Activated naive CD8-positive, alpha-beta T cell treated with anti-CD3 and anti-CD28 coated beads for 36 hours (primary cell): ENCODE data around the gene SLC1A7. TPM values are rescaled to one million over a fixed set of nuclear protein-coding genes. Genes with fewer than 3 reads are reported as not detected.

Experiments used
- DNase-seq: peaks from one replicate; pipeline ENCODE4 v3.0.0; 2021
- H3K27ac Mint-ChIP-seq: one replicate; pipeline ENCODE4 v1.8.0; 2022; ENCODE audit warnings: mild to moderate bottlenecking, moderate library complexity, mixed read lengths
- H3K27me3 Mint-ChIP-seq: one replicate; pipeline ENCODE4 v1.8.0; 2022; ENCODE audit warnings: mild to moderate bottlenecking, mixed read lengths
- H3K36me3 Mint-ChIP-seq: one replicate; pipeline ENCODE4 v1.8.0; 2021; ENCODE audit warnings: mild to moderate bottlenecking, mixed read lengths
- H3K4me1 Mint-ChIP-seq: one replicate; pipeline ENCODE4 v1.8.0; 2021; ENCODE audit warnings: mixed read lengths
- H3K4me3 Mint-ChIP-seq: one replicate; pipeline ENCODE4 v1.8.0; 2022; ENCODE audit warnings: mild to moderate bottlenecking, moderate library complexity, mixed read lengths
- H3K9me3 Mint-ChIP-seq: one replicate; pipeline ENCODE4 v1.8.0; 2022; ENCODE audit warnings: mixed read lengths
- total RNA-seq, 2 experiments: library from RNA; stranded (reverse); gene quantifications; one replicate each; pipeline ENCODE4 v1.2.3, GENCODE V29; 2021

Gene SLC1A7
- total RNA-seq, 2 experiments from 2014 or later: not detected

DNA sequence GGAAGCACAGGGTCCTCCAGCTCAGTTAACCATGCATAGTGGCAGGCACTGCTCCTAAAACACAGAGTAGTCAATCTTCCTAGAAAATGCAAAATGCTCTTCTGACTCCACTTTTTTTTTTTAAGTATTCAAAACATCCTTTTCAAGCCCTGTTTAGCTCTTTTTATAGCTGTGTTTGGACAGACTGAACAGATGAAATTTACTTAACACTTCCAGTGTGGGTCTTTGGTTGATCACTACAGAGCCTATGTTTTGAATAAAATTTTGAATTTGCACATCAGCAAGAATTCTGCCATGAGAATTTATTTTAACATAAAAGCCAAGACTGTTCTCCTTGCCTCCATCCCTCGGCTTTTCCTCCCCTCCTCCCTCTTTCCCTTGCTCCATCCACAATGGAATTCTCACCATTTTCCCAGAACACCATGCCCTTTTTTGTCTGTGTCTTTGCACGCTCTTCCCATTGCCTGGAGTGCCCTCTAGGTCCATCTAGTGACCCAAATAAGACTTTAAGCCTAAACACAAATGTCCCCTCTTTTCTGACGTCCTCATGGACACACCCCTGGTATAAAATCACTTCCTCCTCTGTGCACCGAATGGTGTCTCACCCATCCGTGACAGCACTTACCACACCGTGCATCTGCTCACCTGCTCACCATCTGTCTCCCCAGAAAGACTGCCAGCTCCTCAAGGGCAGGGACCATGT lies 30.1 kb upstream of the SLC1A7 start:
- no peaks in the 10 kb centered on the region for H3K36me3 Mint-ChIP-seq
- H3K4me3 Mint-ChIP-seq: no peak overlapping the region
- H3K27ac Mint-ChIP-seq: no peak overlapping the region
- H3K4me1 Mint-ChIP-seq: peaks cover 2% of the 10 kb centered on the region
- H3K9me3 Mint-ChIP-seq: no peaks in the 10 kb centered on the region
- DNase-seq: no peak
- H3K27me3 Mint-ChIP-seq: peaks cover 25% of the 10 kb centered on the region

DNA sequence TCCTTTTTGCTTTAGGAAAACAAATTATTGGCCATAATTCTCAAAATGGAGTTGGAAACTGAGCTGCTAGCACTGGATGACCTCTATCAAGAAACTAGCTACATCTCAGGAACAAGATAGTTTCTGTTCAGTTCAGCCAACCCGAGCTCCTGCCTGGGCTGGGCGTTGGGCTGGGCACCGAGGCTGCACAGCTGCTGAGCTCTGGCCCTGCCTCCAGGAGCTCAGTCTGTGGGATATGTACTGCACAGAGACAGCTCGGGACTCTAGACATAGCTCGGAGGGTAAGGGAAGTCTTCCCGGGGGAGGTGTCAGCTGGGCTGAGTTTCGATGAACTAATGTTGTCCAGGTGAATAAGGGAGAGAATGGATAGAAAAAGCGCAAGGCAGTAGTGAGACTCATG lies 24.5 kb upstream of the SLC1A7 start:
- H3K9me3 Mint-ChIP-seq: no peaks in the 10 kb centered on the region
- no peaks in the 10 kb centered on the region for H3K4me1 Mint-ChIP-seq
- peaks cover 3% of the 10 kb centered on the region for H3K27me3 Mint-ChIP-seq
- H3K36me3 Mint-ChIP-seq: no peaks in the 10 kb centered on the region
- DNase-seq: no peak
- H3K4me3 Mint-ChIP-seq: no peak overlapping the region
- H3K27ac Mint-ChIP-seq: no peak overlapping the region

DNA sequence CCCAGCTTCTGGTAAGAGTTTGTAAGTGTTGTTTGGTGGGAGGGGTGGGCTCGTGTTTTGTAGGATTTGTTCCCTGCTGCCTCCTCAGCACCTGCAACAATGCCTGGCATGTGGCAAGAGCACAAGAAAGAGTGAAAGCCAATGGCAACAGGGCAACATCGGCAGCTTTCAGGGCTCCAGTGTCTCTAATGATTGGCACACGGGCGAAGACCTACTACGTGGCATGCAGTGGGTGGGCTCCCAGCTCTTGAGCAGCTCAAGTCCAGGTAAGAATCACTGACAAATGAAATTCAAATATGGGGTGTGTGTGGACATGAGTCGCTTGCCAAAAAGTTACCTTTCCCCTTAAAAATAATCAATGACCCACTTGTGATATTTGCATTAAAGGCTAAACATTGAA lies 23.9 kb upstream of the SLC1A7 start:
- no peak overlapping the region for H3K4me3 Mint-ChIP-seq
- no peak for DNase-seq
- peaks cover 3% of the 10 kb centered on the region for H3K27me3 Mint-ChIP-seq
- no peaks in the 10 kb centered on the region for H3K36me3 Mint-ChIP-seq
- H3K4me1 Mint-ChIP-seq: no peaks in the 10 kb centered on the region
- H3K9me3 Mint-ChIP-seq: no peaks in the 10 kb centered on the region
- no peak overlapping the region for H3K27ac Mint-ChIP-seq

DNA sequence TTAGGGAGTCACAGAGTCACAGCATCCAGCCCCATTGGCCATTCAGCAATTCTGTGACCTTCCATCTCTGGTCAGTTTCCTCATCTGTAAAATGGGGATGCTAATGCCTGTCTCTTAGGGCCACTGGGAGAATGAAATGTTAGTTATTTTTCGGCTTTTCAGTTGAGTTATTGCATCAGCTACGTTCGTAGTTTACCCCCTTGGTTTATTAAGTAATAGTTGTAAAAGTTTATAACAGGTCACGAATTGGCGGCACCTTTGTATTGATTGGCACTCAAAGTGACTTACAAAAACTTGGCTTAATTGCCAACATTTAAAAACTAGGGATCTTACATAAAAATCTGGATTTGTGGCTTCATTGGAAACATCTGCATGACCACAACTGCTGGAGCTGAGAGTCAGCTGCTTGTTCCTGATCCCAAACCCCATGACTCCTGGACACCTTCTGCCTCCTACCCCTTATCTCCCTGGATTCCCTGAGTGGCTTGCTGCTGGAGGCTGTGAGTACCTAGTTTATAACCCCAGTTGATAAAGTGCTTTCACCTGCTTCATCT lies 23.0 kb upstream of the SLC1A7 start:
- no peaks in the 10 kb centered on the region for H3K36me3 Mint-ChIP-seq
- no peak for DNase-seq
- peaks cover 3% of the 10 kb centered on the region for H3K27me3 Mint-ChIP-seq
- H3K9me3 Mint-ChIP-seq: no peaks in the 10 kb centered on the region
- no peaks in the 10 kb centered on the region for H3K4me1 Mint-ChIP-seq
- no peak overlapping the region for H3K4me3 Mint-ChIP-seq
- H3K27ac Mint-ChIP-seq: no peak overlapping the region

DNA sequence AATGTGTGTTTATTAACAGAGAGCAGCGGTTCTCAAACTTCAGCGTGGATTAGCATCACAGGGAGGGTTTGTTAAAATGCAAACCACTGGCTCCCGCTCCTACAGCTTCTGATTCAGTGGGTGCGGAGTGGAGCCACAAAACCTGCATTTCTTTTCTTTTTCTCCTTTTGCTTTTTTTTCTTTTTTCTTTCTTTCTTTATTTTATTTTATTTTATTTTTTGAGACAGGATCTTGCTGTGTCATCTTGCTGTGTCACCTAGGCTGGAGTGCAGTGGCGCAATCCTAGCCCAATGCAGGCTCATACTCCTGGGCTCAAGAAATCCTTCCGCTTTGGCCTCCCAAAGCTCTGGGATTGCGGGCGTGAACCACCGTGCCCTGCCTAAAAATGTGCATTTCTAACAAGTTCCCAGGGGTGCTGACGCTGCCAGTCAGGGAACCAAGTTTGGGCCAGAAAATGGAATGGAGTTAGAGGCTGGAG lies 20.9 kb upstream of the SLC1A7 start:
- H3K4me3 Mint-ChIP-seq: no peak overlapping the region
- no peaks in the 10 kb centered on the region for H3K9me3 Mint-ChIP-seq

DNA sequence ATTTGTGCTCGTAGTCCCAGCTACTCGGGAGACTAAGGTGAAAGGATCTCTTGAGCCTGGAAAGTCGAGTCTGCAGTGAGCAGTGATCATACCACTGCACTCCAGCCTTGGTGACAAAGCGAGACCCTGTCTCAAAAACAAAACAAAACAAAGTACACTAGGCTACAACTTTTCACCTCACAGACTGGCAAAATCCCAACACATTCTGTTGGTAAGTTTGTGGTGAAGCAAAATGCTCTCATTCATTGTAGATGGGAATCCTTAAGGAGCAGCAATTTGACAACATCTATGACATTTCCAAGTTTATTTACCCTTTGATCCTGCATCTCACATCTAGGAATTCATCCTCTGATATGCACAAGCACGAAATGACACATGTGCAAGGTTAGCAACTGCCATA lies 20.2 kb upstream of the SLC1A7 start:
- no peak overlapping the region for H3K4me3 Mint-ChIP-seq
- no peak for DNase-seq
- H3K4me1 Mint-ChIP-seq: no peaks in the 10 kb centered on the region
- no peaks in the 10 kb centered on the region for H3K36me3 Mint-ChIP-seq
- H3K27me3 Mint-ChIP-seq: peaks cover 3% of the 10 kb centered on the region
- no peaks in the 10 kb centered on the region for H3K9me3 Mint-ChIP-seq
- no peak overlapping the region for H3K27ac Mint-ChIP-seq

More for the DNA sequence above, 20.9 kb upstream of the SLC1A7 start:
- Mint-ChIP-seq H3K27me3 (peaks cover 3% of the 10 kb centered on the region), H3K4me1 (no peaks in the 10 kb centered on the region), H3K36me3 (no peaks in the 10 kb centered on the region), H3K27ac (no peak overlapping the region)
- DNase-seq: no peak

DNA sequence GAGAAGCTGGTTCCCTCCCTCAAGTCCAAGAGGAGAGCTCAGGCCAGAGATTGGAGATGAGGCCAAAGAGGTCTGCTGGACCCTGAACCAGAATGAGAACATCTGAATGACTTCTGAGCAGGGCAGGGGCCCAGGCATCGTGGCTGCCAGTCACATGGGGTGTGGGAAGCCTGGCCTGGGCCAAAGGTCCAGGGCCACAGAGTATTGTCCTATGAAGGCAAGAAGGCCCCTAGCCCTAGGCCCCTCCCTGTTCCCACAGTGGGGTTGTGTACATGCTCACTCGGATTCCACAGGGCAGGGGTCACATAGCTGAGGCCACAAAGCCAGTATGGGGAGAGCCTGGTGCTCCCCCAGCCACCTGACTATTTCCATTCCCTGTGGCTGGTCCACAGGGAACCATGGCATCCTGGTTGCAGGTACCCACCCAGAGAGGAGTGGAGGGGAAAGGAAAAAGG lies 18.5 kb upstream of the SLC1A7 start:
- H3K27ac Mint-ChIP-seq: no peak overlapping the region

DNA sequence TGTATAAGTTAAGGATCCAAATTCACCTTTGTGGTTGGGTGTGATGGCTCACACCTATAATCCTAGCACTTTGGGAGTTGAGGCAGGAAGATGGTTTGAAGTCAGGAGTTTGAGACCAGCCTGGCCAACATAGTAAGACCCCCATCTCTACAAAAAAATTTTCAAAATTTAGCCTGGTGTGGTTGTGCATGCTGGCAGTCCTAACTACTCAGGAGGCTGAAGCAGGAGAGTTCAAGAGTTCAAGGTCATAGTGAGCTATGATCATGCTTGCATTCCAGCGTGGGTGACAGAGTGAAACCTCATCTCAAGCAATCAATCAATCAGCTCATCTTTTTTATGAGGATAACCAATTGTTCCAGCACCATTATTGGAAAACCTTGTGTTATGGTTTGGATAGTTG lies 16.5 kb upstream of the SLC1A7 start:
- H3K27me3 Mint-ChIP-seq: peaks cover 3% of the 10 kb centered on the region
- no peak overlapping the region for H3K4me3 Mint-ChIP-seq
- H3K4me1 Mint-ChIP-seq: no peaks in the 10 kb centered on the region
- no peak for DNase-seq
- no peaks in the 10 kb centered on the region for H3K9me3 Mint-ChIP-seq
- no peaks in the 10 kb centered on the region for H3K36me3 Mint-ChIP-seq
- H3K27ac Mint-ChIP-seq: no peak overlapping the region

More for the DNA sequence above, 18.5 kb upstream of the SLC1A7 start:
- no peaks in the 10 kb centered on the region for H3K36me3 Mint-ChIP-seq
- no peaks in the 10 kb centered on the region for H3K9me3 Mint-ChIP-seq
- H3K4me1 Mint-ChIP-seq: no peaks in the 10 kb centered on the region
- no peak overlapping the region for H3K4me3 Mint-ChIP-seq
- peaks cover 3% of the 10 kb centered on the region for H3K27me3 Mint-ChIP-seq
- no peak for DNase-seq

DNA sequence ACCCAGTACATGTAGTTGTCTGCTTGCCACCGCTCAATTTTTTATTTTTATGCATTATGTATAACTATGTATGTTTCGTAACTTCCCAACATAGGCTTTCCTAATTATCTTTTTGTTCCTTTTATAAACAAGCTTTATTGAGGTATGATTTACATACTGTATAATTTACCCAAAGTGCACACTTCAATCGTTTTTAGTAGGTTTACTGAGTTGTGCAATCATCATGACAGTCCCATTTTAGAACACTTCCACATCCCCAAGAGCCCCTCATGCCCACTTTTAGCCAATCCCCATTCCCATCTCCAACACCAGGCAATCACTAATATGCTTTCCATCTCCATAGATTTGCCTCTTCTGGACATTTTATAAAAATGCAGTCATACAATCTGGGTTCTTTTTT lies 14.3 kb upstream of the SLC1A7 start:
- Mint-ChIP-seq H3K9me3 (no peaks in the 10 kb centered on the region), H3K27me3 (no peaks in the 10 kb centered on the region), H3K4me3 (no peak overlapping the region), H3K4me1 (no peaks in the 10 kb centered on the region), H3K36me3 (no peaks in the 10 kb centered on the region), H3K27ac (no peak overlapping the region)
- DNase-seq: no peak

DNA sequence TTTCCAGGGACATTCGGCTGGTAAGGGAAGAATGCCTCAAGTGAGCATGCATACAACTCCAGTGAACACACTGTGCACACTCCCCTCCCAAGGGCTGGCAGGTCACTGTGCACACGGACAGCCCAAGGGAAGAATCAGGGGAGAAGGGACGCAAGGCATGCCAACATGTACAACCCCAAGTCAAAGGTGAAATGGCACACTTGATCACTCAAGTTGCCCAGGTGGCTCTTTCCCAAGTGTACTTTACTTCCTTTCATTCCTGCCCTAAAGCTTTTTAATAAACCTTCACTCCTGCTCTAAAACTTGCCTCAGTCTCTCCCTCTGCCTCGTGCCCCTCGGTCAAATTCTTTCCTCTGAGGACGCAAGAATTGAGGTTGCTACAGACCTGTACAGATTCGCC lies 13.5 kb upstream of the SLC1A7 start:
- H3K9me3 Mint-ChIP-seq: no peaks in the 10 kb centered on the region
- H3K4me3 Mint-ChIP-seq: no peak overlapping the region
- H3K36me3 Mint-ChIP-seq: no peaks in the 10 kb centered on the region
- no peak overlapping the region for H3K27ac Mint-ChIP-seq
- DNase-seq: no peak
- no peaks in the 10 kb centered on the region for H3K4me1 Mint-ChIP-seq
- H3K27me3 Mint-ChIP-seq: no peaks in the 10 kb centered on the region

DNA sequence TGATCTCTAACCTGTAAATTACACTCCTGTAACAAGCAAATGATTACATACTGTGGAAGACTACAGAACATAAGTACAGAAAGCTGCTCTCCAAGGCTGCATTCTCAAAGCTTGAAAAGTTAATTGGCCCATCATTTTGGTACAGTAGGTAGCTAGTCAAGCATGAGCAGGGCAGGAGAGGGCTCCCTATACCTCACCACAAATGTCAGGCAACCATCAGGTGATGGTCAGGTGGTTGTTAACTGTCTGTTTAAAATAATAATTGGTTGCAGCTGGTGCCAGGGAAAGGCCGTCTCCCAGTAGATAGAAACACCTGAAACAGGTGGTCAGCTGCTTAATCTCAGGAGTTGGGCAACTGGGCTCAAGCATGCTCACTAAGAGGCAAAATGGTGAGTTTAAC lies 13.1 kb upstream of the SLC1A7 start:
- no peak overlapping the region for H3K27ac Mint-ChIP-seq
- no peaks in the 10 kb centered on the region for H3K27me3 Mint-ChIP-seq
- H3K36me3 Mint-ChIP-seq: no peaks in the 10 kb centered on the region
- no peaks in the 10 kb centered on the region for H3K4me1 Mint-ChIP-seq
- no peak for DNase-seq
- no peaks in the 10 kb centered on the region for H3K9me3 Mint-ChIP-seq
- H3K4me3 Mint-ChIP-seq: no peak overlapping the region

DNA sequence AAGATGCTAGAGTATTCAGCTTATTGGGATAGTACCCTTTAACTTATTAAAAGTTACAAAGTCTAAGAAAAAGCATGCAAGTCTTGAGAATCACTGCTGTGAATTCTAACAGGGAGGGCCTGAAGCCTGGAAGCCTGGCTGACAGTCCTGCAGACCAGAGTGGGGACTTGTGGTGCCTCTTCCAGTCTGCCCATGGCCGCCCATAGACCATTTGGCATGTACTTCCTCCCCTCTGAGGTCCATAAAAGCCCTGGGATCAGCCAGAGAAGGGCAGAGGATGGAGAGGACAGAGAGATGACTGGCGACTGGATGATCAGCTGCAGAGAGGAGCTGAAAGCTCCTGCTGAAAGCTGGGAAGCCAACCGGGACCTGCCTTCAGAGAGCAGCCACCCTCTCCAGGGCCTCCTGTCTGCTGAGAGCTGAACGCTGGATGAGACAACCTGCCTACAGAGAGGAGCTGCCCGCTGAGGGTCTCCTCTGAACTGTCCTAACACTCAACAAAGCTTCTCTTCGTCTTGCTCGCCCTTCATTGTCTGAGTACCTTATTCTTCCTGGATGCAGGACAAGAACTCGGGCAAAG lies 12.5 kb upstream of the SLC1A7 start:
- H3K4me1 Mint-ChIP-seq: no peaks in the 10 kb centered on the region
- no peaks in the 10 kb centered on the region for H3K36me3 Mint-ChIP-seq
- DNase-seq: no peak
- no peak overlapping the region for H3K4me3 Mint-ChIP-seq
- no peaks in the 10 kb centered on the region for H3K27me3 Mint-ChIP-seq
- H3K27ac Mint-ChIP-seq: no peak overlapping the region
- H3K9me3 Mint-ChIP-seq: no peaks in the 10 kb centered on the region

DNA sequence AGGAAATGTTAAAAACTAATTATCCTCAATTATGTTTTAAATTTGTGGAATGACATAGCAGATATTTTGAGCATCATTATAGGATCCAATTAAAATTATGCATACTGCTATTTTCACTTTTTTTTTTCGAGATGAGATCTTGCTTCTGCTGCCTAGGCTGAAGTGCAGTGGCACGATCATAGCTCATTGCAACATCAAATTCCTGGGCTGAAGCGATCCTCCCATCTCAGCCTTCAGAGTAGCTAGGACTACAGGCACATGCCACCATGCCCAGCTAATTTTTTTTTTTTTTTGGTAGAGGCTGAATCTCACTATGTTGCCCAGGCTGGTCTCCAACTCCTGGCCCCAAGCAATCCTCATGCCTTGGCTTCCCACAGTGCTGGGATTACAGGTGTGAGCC lies 11.3 kb upstream of the SLC1A7 start:
- H3K36me3 Mint-ChIP-seq: no peaks in the 10 kb centered on the region
- no peak overlapping the region for H3K27ac Mint-ChIP-seq
- H3K4me1 Mint-ChIP-seq: no peaks in the 10 kb centered on the region
- H3K27me3 Mint-ChIP-seq: no peaks in the 10 kb centered on the region
- no peak for DNase-seq
- no peak overlapping the region for H3K4me3 Mint-ChIP-seq
- no peaks in the 10 kb centered on the region for H3K9me3 Mint-ChIP-seq

DNA sequence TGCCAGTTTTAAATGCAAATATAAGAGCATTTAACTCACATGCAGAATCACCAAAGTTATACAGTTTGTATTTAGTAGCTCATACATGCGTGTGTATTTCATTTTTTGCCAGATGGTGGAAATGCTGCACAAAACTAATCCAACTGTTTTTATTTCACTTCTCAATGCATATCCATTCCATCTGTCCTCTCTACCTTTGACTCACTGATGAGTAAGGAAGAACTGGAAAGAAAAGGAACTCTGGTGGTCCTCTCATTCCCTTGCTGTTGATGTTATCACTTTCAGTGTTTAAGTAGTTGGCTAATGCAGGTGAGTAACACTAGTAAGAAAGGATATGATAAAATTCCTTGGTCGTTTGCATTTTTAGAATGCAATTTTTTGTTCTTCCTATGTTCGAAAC lies 5.7 kb upstream of the SLC1A7 start:
- Mint-ChIP-seq H3K9me3 (no peaks in the 10 kb centered on the region), H3K27me3 (no peaks in the 10 kb centered on the region), H3K4me3 (no peak overlapping the region), H3K36me3 (no peaks in the 10 kb centered on the region), H3K4me1 (no peaks in the 10 kb centered on the region), H3K27ac (no peak overlapping the region)
- no peak for DNase-seq

DNA sequence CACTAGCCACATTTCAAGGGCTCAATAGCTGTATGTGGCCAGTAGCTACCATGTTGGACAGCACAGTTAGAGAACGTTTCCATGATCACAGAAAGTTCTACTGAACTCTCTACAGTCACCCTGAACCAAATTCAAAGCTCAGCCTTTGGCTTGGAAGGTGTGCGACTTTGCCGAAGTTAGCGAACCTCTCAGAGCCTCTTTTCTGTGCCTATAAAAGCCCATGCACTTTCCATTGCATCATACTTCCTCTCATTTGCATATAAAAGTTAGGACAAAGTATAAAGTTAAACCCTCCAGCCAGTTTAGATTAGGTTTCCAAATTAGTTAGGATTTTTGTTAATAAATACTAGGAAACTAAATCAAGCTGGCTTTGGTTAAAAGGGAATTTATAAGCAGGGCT lies 4.7 kb upstream of the SLC1A7 start:
- H3K4me3 Mint-ChIP-seq: no peak overlapping the region
- no peak for DNase-seq
- no peaks in the 10 kb centered on the region for H3K27me3 Mint-ChIP-seq
- no peaks in the 10 kb centered on the region for H3K9me3 Mint-ChIP-seq
- H3K27ac Mint-ChIP-seq: no peak overlapping the region
- no peaks in the 10 kb centered on the region for H3K4me1 Mint-ChIP-seq
- H3K36me3 Mint-ChIP-seq: no peaks in the 10 kb centered on the region
